ENCODE data around the gene DNAL4.
"Not testable (repeated sequence)": the region's sequence is repeated elsewhere in the genome, so short reads cannot be mapped to it uniquely, and the experiment has no call there.

The DNAL4 gene

GRCh38 chr22:38826801-38827200, 32.9 kb upstream of the DNAL4 start:
- DNase-seq, result no peak

- DNase-seq, result no peak
Observed at GRCh38 chr22:38826386-38826785, 32.4 kb upstream of the DNAL4 start.

DNA sequence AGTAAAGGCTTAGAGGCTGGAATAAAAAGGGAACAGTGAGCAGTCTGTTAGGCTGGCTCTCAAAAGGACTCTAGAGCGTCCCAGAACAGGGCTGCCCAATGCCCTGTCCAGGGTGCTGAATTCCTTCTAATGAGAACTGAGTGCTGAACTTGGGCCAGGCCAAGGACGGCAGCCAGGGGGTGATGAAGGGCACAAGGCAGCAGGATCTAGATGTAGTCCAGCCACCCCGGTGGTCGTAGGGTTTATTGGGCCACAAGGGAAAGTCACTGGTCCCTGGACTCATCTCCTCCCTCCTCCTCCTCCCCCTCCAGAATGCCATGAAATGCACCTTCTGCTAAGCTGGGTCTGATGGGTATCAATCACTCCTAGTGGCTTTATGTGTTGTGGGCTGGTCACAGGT, 30.6 kb upstream of the DNAL4 start:
- peak; percentile 66 for DNase-seq

DNA sequence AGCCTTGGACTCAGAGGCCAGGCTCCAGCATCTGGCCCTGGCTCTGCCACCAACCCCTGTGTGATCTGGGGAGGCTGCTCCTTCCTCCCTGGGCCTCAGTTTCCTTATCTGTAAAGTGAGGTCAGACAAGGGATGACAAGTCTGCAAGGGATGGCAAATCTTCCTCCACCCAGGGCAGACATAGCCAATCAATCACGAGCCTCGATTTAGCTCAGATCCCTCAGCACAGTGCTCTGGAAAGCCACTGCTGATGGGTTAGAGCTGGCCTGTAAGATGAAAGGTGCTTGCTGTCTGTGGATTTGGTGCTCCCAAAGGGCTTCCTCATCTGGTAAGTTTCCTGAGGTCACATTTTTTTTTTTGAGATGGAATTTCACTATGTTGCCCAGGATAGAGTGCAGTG, 29.7 kb upstream of the DNAL4 start:
- no peak for DNase-seq

DNA sequence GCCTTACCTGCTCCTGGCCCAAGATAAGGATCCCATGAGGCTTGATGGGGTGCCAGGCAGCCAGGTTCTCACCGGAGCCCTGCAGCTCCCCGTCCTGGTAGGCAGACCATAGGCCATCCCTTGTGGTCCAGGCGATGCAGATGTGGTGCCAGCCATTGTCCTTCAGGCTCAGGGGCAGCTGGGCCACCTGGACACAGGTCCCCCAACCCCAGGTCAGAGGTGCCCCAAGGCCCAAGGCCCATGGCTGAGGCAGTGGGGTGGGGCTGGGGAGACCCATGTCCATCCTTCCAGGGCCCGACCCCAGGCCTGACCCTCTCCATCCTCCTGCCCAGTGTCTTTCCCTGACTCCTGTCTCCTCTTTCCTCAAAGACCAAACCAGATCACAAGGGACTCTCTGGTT, 29.1 kb upstream of the DNAL4 start:
- no peak for DNase-seq

- no peak for DNase-seq
Observed at GRCh38 chr22:38820020-38820419, 26.1 kb upstream of the DNAL4 start.

GRCh38 chr22:38819387-38819940, 25.5 kb upstream of the DNAL4 start:
- no peak for DNase-seq

DNA sequence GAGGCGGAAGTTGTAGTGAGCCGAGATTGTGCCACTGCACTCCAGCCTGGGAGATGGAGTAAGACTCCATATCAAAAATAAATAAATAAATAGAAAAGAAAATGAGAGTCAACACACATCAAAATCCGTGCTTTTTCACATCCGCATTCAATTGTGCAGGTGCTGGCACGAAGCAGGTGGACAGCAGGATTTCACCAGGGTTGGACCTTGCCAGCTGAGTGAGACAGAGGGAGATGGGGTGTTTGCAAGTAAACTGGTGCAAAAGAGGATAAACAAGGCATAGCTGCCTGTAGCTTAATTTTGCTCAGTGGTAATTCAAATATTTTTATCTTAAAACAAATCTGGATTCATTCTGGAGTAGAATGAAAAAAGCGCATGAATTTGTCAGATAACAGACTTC, 23.3 kb upstream of the DNAL4 start:
- DNase-seq, result no peak

GRCh38 chr22:38815842-38816241, 21.9 kb upstream of the DNAL4 start:
- no peak for DNase-seq

GRCh38 chr22:38811241-38811640, 17.3 kb upstream of the DNAL4 start:
- no peak for DNase-seq

- DNase-seq, result not testable (repeated sequence)
Observed at GRCh38 chr22:38805041-38805593, 11.2 kb upstream of the DNAL4 start.

DNA sequence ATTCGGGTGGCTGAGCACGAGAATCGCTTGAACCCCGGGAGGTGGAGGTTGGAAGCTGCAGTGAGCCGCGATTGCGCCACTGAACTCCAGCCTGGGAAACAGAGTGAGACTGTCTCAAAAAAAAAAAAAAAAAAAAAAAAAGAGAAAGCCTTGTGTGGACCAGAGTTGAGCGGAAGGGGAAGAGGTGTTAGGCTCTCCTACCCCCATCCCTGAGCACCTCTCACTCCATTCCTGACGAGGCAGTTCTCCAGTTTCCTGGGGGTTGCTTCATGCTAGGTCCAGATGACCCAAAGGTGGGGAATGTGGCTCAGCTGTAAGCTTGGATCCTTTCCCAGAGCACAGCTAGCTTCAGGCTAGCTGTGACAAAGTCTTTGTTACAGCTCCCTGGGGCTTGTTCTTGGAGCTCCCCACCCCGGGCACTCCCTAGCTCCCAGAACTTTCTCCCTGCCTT, 8.8 kb upstream of the DNAL4 start:
- no peak for DNase-seq

- no peak for DNase-seq
Observed at GRCh38 chr22:38799265-38800002, 5.5 kb upstream of the DNAL4 start.

- DNase-seq, result no peak
Observed at GRCh38 chr22:38798496-38798895, 4.6 kb upstream of the DNAL4 start.

- DNase-seq, result no peak
Observed at GRCh38 chr22:38796262-38796957, 2.5 kb upstream of the DNAL4 start.

DNA sequence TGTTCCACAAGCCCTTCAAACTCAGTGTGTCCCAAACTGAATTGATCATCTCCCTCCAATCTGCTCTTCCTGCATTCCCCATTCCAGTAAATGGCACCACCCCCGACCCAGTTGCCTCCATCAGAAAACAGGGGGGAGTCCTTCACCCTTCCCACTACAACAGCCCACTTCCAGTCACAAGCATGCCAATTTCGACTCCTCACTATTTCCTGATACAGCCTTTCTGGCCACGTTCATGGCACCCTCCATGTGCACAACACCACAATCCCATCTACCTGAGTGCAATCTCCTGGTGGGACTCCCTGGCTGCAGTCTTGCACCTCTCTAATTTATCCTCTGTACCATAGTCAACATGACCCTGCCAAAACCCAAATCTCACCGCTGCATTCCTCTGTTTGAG, 1.6 kb upstream of the DNAL4 start:
- no peak for DNase-seq

DNA sequence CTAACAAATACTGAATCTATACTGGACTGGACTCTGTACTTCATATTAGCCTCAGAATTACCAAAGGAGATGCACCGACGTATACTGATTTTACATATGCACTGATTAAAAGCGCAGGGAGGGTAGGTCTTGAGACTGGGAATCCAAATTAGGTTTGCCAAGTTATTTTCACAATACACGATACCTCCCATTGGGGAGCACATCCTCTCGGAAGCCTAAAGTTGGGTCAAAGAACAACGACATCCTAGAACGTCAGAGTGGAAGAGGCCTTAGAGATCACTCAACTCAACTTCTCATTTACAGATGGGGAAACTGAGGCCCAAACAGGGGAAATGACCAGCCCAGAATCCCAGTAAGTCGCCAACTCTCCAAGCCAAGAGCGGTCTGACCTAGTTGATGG, 626 bp downstream of the DNAL4 start:
- DNase-seq, result no peak

- no peak for DNase-seq
Observed at GRCh38 chr22:38792833-38793232, 1.1 kb downstream of the DNAL4 start.

DNA sequence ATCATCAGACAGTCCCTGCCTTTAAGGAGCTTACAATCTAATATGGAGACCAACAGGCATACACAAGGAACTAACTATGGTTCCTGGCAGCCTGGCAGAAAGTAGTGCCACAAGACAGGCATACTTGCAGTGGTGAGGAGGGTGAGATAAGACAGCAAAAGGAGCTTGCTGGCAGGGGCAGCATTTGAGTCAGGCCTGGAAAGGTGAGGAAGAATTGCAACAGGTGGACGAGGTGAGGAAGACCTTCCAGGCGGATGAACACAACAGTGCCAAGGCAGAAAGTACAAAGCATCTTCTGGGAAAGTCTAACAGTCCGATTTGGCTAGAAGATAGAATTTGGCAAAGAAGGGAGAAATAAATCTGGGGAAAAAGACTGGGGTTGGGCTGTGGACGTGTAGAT, 4.3 kb downstream of the DNAL4 start:
- no peak for DNase-seq

DNA sequence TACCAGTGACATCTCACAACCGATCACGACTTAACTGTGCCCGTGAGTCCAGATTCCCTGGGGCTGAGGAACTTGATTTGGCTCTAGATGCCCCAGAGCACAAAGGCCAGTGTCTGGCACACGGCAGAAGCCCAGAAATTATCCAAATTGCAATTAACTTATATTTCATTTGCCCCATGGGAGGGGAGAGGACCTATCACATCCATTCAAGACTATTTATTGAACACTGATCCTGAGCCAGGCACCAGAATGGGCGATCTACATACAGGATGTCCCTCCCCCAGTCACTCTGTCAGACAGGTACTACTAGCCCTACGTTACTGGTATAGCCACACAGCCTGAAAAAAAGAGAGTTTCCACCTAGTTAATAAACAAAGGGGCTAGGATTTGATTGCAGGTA, 5.1 kb downstream of the DNAL4 start:
- no peak for DNase-seq

DNA sequence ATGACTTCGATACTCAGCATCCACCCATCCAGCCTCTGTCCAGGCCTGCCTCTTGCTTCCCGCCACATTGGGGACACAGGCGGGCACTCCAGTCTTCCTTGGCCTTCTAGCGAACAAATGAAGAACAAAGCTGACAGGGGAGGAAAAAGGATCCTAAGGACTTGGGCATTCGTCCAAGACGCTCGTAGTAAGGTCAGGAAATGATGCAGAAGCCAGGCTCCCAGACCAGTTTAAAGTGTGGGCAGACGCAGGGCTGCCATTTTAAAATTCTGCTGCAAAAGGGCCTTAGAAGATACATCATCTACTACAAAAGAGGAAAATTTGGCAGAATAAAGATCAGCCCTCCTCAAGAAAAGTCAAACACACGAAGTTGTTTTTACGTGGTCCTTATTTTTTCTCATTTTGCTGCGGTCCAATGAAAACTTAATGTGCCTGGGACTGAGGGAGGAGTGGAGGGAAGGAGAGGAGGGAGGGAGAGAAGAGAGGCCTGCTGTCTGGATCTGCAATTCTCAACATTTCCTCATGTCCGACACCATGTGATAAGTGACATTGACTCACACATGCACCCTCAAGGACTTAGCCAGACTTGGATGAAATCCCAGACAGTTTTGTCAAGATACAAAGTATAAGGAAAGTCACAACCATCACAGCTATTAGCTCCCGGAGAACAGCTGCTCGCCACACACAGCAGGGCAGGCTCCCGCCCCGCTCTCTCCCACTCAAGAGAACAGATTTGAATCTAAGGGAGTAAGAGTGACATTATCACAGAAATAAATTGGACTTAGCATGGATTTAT, 5.7 kb downstream of the DNAL4 start:
- DNase-seq, result peak; percentile 44

DNA sequence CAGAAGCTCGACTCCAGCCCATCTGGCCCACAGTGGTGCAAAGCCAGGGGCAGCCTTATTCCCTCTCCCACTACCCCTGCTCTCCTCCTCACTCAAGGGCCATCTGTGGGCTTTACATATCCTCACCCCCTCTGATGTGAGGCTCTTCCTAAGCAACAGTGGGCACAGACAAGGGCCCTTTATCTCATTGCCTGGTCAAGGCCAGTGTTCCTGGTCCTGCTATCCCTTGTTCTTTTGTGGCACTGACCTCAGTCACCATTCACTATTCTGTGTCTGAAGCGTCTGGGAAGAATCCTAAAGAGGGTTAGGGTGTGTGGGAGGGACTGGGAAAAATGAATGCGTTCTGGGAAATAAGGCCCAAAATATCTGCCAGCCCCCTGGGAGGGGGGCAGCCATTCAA, 7.3 kb downstream of the DNAL4 start:
- DNase-seq, result no peak

DNA sequence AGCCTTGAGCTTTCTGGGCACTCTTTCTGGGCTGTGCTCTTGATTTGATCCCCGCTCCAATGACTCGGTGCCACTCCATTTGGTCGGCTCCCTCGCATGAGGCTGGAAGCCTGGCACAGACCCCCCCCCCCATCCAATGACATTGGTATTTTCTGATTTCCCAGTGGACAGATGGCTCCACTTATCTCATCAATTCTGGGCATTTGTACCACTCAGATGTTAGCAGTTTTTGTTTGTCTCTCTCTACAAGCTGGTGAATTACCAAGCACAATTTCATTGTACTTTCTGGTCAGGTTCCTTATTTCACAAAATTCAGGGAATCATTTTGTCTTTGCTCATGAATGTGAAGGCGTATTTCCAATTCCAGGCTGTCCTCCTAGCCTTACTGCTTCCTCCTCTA, 9.1 kb downstream of the DNAL4 start:
- DNase-seq, result no peak

All from inflammatory macrophage treated with lipopolysaccharide for 4 hours (primary cell).